ENCODE results near the gene COL4A2.

GRCh38 chr13:110319774-110320509 is 12.9 kb downstream of the COL4A2 start:
- TF ChIP-seq CTCF (IDR thresholded peaks at IDR 0.05; ENCODE audit: low read length) (no peak), EZH2phosphoT487 (IDR thresholded peaks at IDR 0.05; ENCODE audit: low read length) (no peak), EZH2 (optimal IDR thresholded peaks at IDR 0.05; ENCODE audit: low read depth, low read length) (no peak)

Measured in MM.1S (cell line).